ENCODE results near the gene KDM3B. TPM values are rescaled to one million over a fixed set of nuclear protein-coding genes. Genes with fewer than 3 reads are reported as not detected.

The KDM3B gene
- total RNA-seq, 4 donors from 2014 or later: 49.1 to 112 (median 65.1) TPM

GRCh38 chr5:138359621-138360020 lies 7.1 kb downstream of the KDM3B start:
- H3K36me3 ChIP-seq: no peaks in the 10 kb centered on the region
- no peaks in the 10 kb centered on the region for H3K27me3 ChIP-seq
- WGBS: 56% methylated on average over 3 of the region's 3 CpGs
- H3K4me3 ChIP-seq: no peak overlapping the region
- H3K4me1 ChIP-seq: peaks cover 18% of the 10 kb centered on the region
- no peaks in the 10 kb centered on the region for H3K9me3 ChIP-seq
- DNase-seq (ENCODE audit: low spot score in 2 of 2): no peak
- no peak overlapping the region for H3K27ac ChIP-seq
- TF ChIP-seq CTCF (IDR thresholded peaks at IDR 0.05) (no peak), POLR2A (IDR thresholded peaks at IDR 0.05) (no peak), EP300 (IDR thresholded peaks at IDR 0.05) (no peak), POLR2AphosphoS5 (IDR thresholded peaks at IDR 0.05) (no peak)

GRCh38 chr5:138360941-138361452 lies 8.5 kb downstream of the KDM3B start:
- no peak for TF ChIP-seq EP300 (IDR thresholded peaks at IDR 0.05)
- TF ChIP-seq POLR2A (IDR thresholded peaks at IDR 0.05): no peak
- no peak for TF ChIP-seq POLR2AphosphoS5 (IDR thresholded peaks at IDR 0.05)
- no peak for TF ChIP-seq CTCF (IDR thresholded peaks at IDR 0.05)
- WGBS: 100% methylated on average over 1 of the region's 1 CpG
- peaks cover 5% of the 10 kb centered on the region for H3K4me1 ChIP-seq

GRCh38 chr5:138364576-138364975 lies 12.1 kb downstream of the KDM3B start:
- H3K4me3 ChIP-seq: no peak overlapping the region

More at GRCh38 chr5:138360941-138361452, 8.5 kb downstream of the KDM3B start:
- no peaks in the 10 kb centered on the region for H3K36me3 ChIP-seq
- no peak overlapping the region for H3K4me3 ChIP-seq
- DNase-seq (ENCODE audit: low spot score in 2 of 2): no peak
- no peaks in the 10 kb centered on the region for H3K9me3 ChIP-seq
- H3K27ac ChIP-seq: no peak overlapping the region
- H3K27me3 ChIP-seq: no peaks in the 10 kb centered on the region

GRCh38 chr5:138366632-138367382 lies 14.3 kb downstream of the KDM3B start:
- Histone ChIP-seq H3K36me3 (no peaks in the 10 kb centered on the region), H3K4me1 (peaks cover 28% of the 10 kb centered on the region), H3K27ac (no peak overlapping the region), H3K9me3 (no peaks in the 10 kb centered on the region), H3K27me3 (no peaks in the 10 kb centered on the region), H3K4me3 (no peak overlapping the region)
- WGBS: 60% methylated on average over 4 of the region's 4 CpGs
- DNase-seq (ENCODE audit: low spot score in 2 of 2): no peak
- TF ChIP-seq POLR2A (IDR thresholded peaks at IDR 0.05) (no peak), POLR2AphosphoS5 (IDR thresholded peaks at IDR 0.05) (no peak), CTCF (IDR thresholded peaks at IDR 0.05) (no peak), EP300 (IDR thresholded peaks at IDR 0.05) (no peak)

More at GRCh38 chr5:138364576-138364975, 12.1 kb downstream of the KDM3B start:
- WGBS: 89% methylated on average over 1 of the region's 1 CpG
- Histone ChIP-seq H3K9me3 (no peaks in the 10 kb centered on the region), H3K27ac (no peak overlapping the region), H3K27me3 (no peaks in the 10 kb centered on the region), H3K36me3 (no peaks in the 10 kb centered on the region), H3K4me1 (peaks cover 20% of the 10 kb centered on the region)
- no peak for TF ChIP-seq EP300 (IDR thresholded peaks at IDR 0.05)
- TF ChIP-seq POLR2AphosphoS5 (IDR thresholded peaks at IDR 0.05): no peak
- no peak for TF ChIP-seq CTCF (IDR thresholded peaks at IDR 0.05)
- no peak for TF ChIP-seq POLR2A (IDR thresholded peaks at IDR 0.05)
- DNase-seq (ENCODE audit: low spot score in 2 of 2): no peak

GRCh38 chr5:138369261-138369660 lies 16.8 kb downstream of the KDM3B start:
- Histone ChIP-seq H3K9me3 (no peaks in the 10 kb centered on the region), H3K27me3 (no peaks in the 10 kb centered on the region), H3K27ac (no peak overlapping the region), H3K4me3 (no peak overlapping the region), H3K36me3 (peaks cover 16% of the 10 kb centered on the region), H3K4me1 (peaks cover 30% of the 10 kb centered on the region)
- TF ChIP-seq POLR2AphosphoS5 (IDR thresholded peaks at IDR 0.05) (no peak), CTCF (IDR thresholded peaks at IDR 0.05) (no peak), EP300 (IDR thresholded peaks at IDR 0.05) (no peak), POLR2A (IDR thresholded peaks at IDR 0.05) (no peak)
- no peak for DNase-seq (ENCODE audit: low spot score in 2 of 2)
- 63% methylated on average over 5 of the region's 5 CpGs for WGBS

Data from suprapubic skin (tissue), 4 donors.